ENCODE measurements around the gene ADRA2C.

The ADRA2C gene

GRCh38 chr4:3733195-3733594 is 33.0 kb upstream of the ADRA2C start:
- no peak for DNase-seq (ENCODE audit: low read depth)

- no peak for DNase-seq (ENCODE audit: low read depth)
These were observed 31.0 kb upstream of the ADRA2C start for GRCh38 chr4:3735196-3735595.

- DNase-seq (ENCODE audit: low read depth) = no peak
These were observed 29.9 kb upstream of the ADRA2C start for GRCh38 chr4:3736290-3736689.

- DNase-seq (ENCODE audit: low read depth) = no peak
These were observed 29.4 kb upstream of the ADRA2C start for GRCh38 chr4:3736806-3737205.

- no peak for DNase-seq (ENCODE audit: low read depth)
These were observed 26.6 kb upstream of the ADRA2C start for GRCh38 chr4:3739577-3739976.

- no peak for DNase-seq (ENCODE audit: low read depth)
These were observed 25.9 kb upstream of the ADRA2C start for GRCh38 chr4:3740256-3740655.

GRCh38 chr4:3741217-3742011 is 24.8 kb upstream of the ADRA2C start:
- no peak for DNase-seq (ENCODE audit: low read depth)

- DNase-seq (ENCODE audit: low read depth) = no peak
These were observed 23.6 kb upstream of the ADRA2C start for GRCh38 chr4:3742610-3743009.

- DNase-seq (ENCODE audit: low read depth) = no peak
These were observed 22.0 kb upstream of the ADRA2C start for GRCh38 chr4:3744232-3744631.

GRCh38 chr4:3744901-3745300 is 21.3 kb upstream of the ADRA2C start:
- no peak for DNase-seq (ENCODE audit: low read depth)

- no peak for DNase-seq (ENCODE audit: low read depth)
These were observed 20.1 kb upstream of the ADRA2C start for GRCh38 chr4:3745886-3746656.

- DNase-seq (ENCODE audit: low read depth) = no peak
These were observed 19.2 kb upstream of the ADRA2C start for GRCh38 chr4:3746701-3747580.

GRCh38 chr4:3747581-3747904 is 18.6 kb upstream of the ADRA2C start:
- no peak for DNase-seq (ENCODE audit: low read depth)

GRCh38 chr4:3748136-3748898 is 17.9 kb upstream of the ADRA2C start:
- DNase-seq (ENCODE audit: low read depth) = no peak

- DNase-seq (ENCODE audit: low read depth) = no peak
These were observed 17.1 kb upstream of the ADRA2C start for GRCh38 chr4:3749081-3749480.

GRCh38 chr4:3750334-3750733 is 15.9 kb upstream of the ADRA2C start:
- no peak for DNase-seq (ENCODE audit: low read depth)

- no peak for DNase-seq (ENCODE audit: low read depth)
These were observed 14.2 kb upstream of the ADRA2C start for GRCh38 chr4:3752022-3752421.

- no peak for DNase-seq (ENCODE audit: low read depth)
These were observed 12.3 kb upstream of the ADRA2C start for GRCh38 chr4:3753726-3754412.

GRCh38 chr4:3756343-3757059 is 9.7 kb upstream of the ADRA2C start:
- DNase-seq (ENCODE audit: low read depth) = no peak

GRCh38 chr4:3759236-3759635 is 6.9 kb upstream of the ADRA2C start:
- no peak for DNase-seq (ENCODE audit: low read depth)

GRCh38 chr4:3760346-3760745 is 5.8 kb upstream of the ADRA2C start:
- no peak for DNase-seq (ENCODE audit: low read depth)

All from activated T-cell treated with anti-CD3 and anti-CD28 coated beads for 24 hours (primary cell).